ENCODE results near the gene HBEGF.

The HBEGF gene

GRCh38 chr5:140391312-140391711, 44.9 kb upstream of the HBEGF start:
- Histone ChIP-seq H3K4me3 (replicated peaks; ENCODE audit: insufficient read depth, low read length) (no peak overlapping the region), H3K27ac (replicated peaks) (0 out of 2 replicates have a peak overlapping the region, but pooled peaks have one; percentile 17), H3K27me3 (ENCODE audit: insufficient read depth, poor library complexity, severe bottlenecking) (no peaks in the 10 kb centered on the region)
- DNase-seq (ENCODE audit: low read depth in 1 of 2, low spot score in 1 of 2) = peak; percentile 38 to 43
- no peak for TF ChIP-seq GABPA (IDR thresholded peaks at IDR 0.05; ENCODE audit: low read depth)
- TF ChIP-seq REST (IDR thresholded peaks at IDR 0.05; ENCODE audit: insufficient replicate concordance, low read depth) = no peak
- TF ChIP-seq SPI1 (IDR thresholded peaks at IDR 0.05; ENCODE audit: borderline replicate concordance, low read depth) = no peak
- TF ChIP-seq POLR2AphosphoS5 (IDR thresholded peaks at IDR 0.05; ENCODE audit: low read depth) = no peak
- no peak for TF ChIP-seq CTCF (IDR thresholded peaks at IDR 0.05; ENCODE audit: insufficient read depth, low read length)

- Histone ChIP-seq H3K27ac (replicated peaks) (no peak overlapping the region), H3K27me3 (ENCODE audit: insufficient read depth, poor library complexity, severe bottlenecking) (no peaks in the 10 kb centered on the region)
Observed at GRCh38 chr5:140388052-140388451, 41.6 kb upstream of the HBEGF start.

GRCh38 chr5:140383300-140383699, 36.9 kb upstream of the HBEGF start:
- no peak overlapping the region for H3K4me3 ChIP-seq (replicated peaks; ENCODE audit: insufficient read depth, low read length)
- no peaks in the 10 kb centered on the region for H3K27me3 ChIP-seq (ENCODE audit: insufficient read depth, poor library complexity, severe bottlenecking)
- no peak overlapping the region for H3K27ac ChIP-seq (replicated peaks)
- no peak for DNase-seq (ENCODE audit: low read depth in 1 of 2, low spot score in 1 of 2)
- TF ChIP-seq GABPA (IDR thresholded peaks at IDR 0.05; ENCODE audit: low read depth) = no peak
- peak; percentile 76; the same call in 1 of the 2 replicates for TF ChIP-seq SPI1 (IDR thresholded peaks at IDR 0.05; ENCODE audit: borderline replicate concordance, low read depth)

More at GRCh38 chr5:140388052-140388451, 41.6 kb upstream of the HBEGF start:
- TF ChIP-seq GABPA (IDR thresholded peaks at IDR 0.05; ENCODE audit: low read depth) (no peak), CTCF (IDR thresholded peaks at IDR 0.05; ENCODE audit: insufficient read depth, low read length) (no peak), POLR2AphosphoS5 (IDR thresholded peaks at IDR 0.05; ENCODE audit: low read depth) (no peak), SPI1 (IDR thresholded peaks at IDR 0.05; ENCODE audit: borderline replicate concordance, low read depth) (no peak), REST (IDR thresholded peaks at IDR 0.05; ENCODE audit: insufficient replicate concordance, low read depth) (no peak)
- DNase-seq (ENCODE audit: low read depth in 1 of 2, low spot score in 1 of 2) = no peak
- H3K4me3 ChIP-seq (replicated peaks; ENCODE audit: insufficient read depth, low read length) = no peak overlapping the region

GRCh38 chr5:140382866-140383265, 36.5 kb upstream of the HBEGF start:
- Histone ChIP-seq H3K4me3 (replicated peaks; ENCODE audit: insufficient read depth, low read length) (no peak overlapping the region), H3K27ac (replicated peaks) (no peak overlapping the region), H3K27me3 (ENCODE audit: insufficient read depth, poor library complexity, severe bottlenecking) (no peaks in the 10 kb centered on the region)
- TF ChIP-seq REST (IDR thresholded peaks at IDR 0.05; ENCODE audit: insufficient replicate concordance, low read depth) (peak; percentile 31), POLR2AphosphoS5 (IDR thresholded peaks at IDR 0.05; ENCODE audit: low read depth) (no peak)
- DNase-seq (ENCODE audit: low read depth in 1 of 2, low spot score in 1 of 2) = no peak

Data from HL-60 (cell line).